SW 1271 (cell line): ENCODE measurements around the gene LGALSL.

Experiments used
- DNase-seq, 2 experiments: peaks; one replicate each; lab custom pipeline; 2025; lab: John Stamatoyannopoulos, UW

The LGALSL gene

GRCh38 chr2:64453770-64454385, at the start of gene LGALSL:
LGALSL (plus strand) TSS chr2:64454162; CDS start chr2:64454546, 384 bp downstream.
- peak in 1 of 2 experiments; percentile 48 for DNase-seq

GRCh38 chr2:64404743-64405142, 49.2 kb upstream of the LGALSL start:
- DNase-seq, result no peak

- no peak for DNase-seq
Measured at GRCh38 chr2:64405581-64406406, 48.2 kb upstream of the LGALSL start.

- DNase-seq, result no peak
Measured at GRCh38 chr2:64406407-64406774, 47.6 kb upstream of the LGALSL start.

GRCh38 chr2:64408031-64408430, 45.9 kb upstream of the LGALSL start:
- no peak for DNase-seq

GRCh38 chr2:64410671-64411070, 43.3 kb upstream of the LGALSL start:
- no peak for DNase-seq

GRCh38 chr2:64412671-64413070, 41.3 kb upstream of the LGALSL start:
- DNase-seq, result no peak

- DNase-seq, result no peak
Measured at GRCh38 chr2:64414736-64415435, 39.1 kb upstream of the LGALSL start.

GRCh38 chr2:64417624-64418023, 36.3 kb upstream of the LGALSL start:
- DNase-seq, result no peak

- DNase-seq, result no peak
Measured at GRCh38 chr2:64419596-64420165, 34.3 kb upstream of the LGALSL start.

- no peak for DNase-seq
Measured at GRCh38 chr2:64420677-64421076, 33.3 kb upstream of the LGALSL start.

- no peak for DNase-seq
Measured at GRCh38 chr2:64421201-64421600, 32.8 kb upstream of the LGALSL start.

GRCh38 chr2:64422466-64422865, 31.5 kb upstream of the LGALSL start:
- no peak for DNase-seq

- no peak for DNase-seq
Measured at GRCh38 chr2:64423303-64423702, 30.7 kb upstream of the LGALSL start.

GRCh38 chr2:64424416-64424987, 29.5 kb upstream of the LGALSL start:
- DNase-seq, result no peak

GRCh38 chr2:64426183-64426952, 27.6 kb upstream of the LGALSL start:
- DNase-seq, result no peak

- no peak for DNase-seq
Measured at GRCh38 chr2:64434039-64434657, 19.8 kb upstream of the LGALSL start.

GRCh38 chr2:64437883-64438282, 16.1 kb upstream of the LGALSL start:
- no peak for DNase-seq

- no peak for DNase-seq
Measured at GRCh38 chr2:64439194-64439593, 14.8 kb upstream of the LGALSL start.

GRCh38 chr2:64440843-64441242, 13.1 kb upstream of the LGALSL start:
- no peak for DNase-seq

- DNase-seq, result no peak
Measured at GRCh38 chr2:64442277-64442676, 11.7 kb upstream of the LGALSL start.
